HG03159 (cell line): ENCODE data around the gene STK24.

Experiments used
- ATAC-seq: cut with Tn5 transposase; IDR thresholded peaks from one replicate; pipeline ENCODE4 v1.9.1; 2021; ENCODE audit warnings: mild to moderate bottlenecking, moderate library complexity; ENCODE audit not compliant: unreplicated experiment

STK24 gene

DNA sequence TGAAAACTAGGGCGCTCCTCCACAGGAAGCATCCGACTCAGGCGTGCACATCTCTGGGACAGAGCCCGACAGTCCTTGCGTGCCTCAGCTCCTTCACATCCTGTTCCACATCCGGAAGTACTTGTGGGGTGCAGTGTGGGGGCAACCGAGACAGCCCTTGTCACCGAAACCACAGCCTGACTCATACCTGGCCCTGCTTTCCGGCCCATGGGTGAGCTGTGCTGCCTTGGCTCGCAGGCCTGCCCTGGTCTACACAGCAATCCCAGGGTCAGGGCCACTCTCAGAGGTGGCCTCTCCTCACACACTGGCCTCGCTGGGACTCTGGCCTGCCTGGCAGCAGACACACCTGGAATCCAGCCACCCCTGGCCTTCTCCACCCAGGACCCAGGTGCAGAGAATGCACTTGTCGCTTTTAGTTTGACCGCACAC lies 100.4 kb downstream of the STK24 start:
- peak; percentile 95 for ATAC-seq

DNA sequence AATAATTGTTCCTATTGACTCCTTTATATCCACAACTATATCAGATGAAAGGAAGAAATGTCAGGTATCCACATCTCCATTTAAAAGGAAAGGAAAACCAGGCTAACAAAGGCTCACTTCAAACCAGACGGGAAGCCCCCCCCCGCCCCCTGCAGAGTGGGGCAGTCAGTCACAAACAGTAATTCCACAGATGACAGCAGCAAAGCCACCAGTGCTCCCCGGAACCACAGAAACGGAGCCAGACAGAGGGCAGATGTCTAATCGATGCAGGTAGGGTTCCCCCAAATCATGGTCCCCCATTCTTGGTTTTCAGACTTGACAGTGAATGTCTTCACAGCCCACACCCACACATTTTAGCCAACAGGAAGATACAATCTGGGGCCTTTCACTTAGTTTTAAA lies 100.8 kb downstream of the STK24 start:
- ATAC-seq, result peak; percentile 39

DNA sequence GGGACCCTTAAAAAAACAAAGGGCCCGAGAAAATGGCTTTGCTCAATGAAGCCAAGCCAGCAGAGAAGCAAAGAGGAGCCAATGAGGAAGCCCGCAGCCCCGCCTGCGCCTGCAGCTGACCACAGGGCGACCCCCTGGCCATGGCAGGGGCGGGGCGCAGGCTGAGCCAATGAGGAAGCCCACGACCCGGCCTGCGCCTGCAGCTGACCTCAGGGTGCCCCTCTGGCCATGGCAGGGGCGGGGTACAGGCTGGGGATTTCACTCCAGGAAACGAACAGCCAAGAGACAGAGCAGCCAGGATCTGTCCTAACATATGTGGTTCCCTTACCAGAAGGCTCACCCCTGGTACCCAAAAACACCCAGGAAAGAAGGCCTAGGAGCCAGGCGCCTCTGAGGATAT lies 101.4 kb downstream of the STK24 start:
- ATAC-seq, result no peak

DNA sequence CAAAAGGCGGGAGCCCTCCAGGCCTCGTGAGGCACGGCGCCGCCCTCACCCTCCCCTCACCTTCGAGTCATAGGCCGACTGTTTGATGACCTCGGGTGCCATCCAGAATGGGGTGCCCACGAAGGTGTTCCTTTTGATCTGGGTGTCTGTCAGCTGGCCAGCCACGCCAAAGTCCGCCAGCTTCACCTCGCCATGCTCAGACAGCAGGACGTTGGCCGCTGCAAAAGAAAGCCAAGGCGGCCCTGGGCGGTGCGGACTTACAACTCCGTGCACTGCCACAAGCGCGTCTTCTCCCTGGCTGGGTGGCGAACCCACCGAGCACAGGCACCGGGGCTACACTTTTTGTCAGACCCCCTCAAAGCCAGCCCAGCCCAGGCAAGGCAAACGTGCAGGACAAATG lies 102.1 kb downstream of the STK24 start:
- no peak for ATAC-seq

DNA sequence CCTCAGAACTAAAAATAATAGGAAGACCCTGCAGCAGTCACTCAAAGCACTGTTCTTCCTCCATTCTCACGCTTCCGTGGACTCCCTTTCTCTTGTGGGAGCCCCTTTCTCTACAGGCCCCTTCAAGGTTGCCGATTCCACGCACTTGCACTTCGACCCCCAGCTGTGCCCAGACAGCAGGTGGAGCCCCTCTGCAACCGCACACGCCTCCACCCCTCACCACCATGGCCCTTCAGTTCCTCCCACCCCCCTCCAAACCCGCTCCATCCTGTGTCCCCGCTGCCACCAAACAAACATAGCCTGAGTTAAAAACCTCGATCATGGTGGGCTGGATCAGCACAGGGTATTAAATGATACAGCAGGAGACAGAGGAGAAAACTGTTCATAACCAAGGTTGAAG lies 102.6 kb downstream of the STK24 start:
- no peak for ATAC-seq

DNA sequence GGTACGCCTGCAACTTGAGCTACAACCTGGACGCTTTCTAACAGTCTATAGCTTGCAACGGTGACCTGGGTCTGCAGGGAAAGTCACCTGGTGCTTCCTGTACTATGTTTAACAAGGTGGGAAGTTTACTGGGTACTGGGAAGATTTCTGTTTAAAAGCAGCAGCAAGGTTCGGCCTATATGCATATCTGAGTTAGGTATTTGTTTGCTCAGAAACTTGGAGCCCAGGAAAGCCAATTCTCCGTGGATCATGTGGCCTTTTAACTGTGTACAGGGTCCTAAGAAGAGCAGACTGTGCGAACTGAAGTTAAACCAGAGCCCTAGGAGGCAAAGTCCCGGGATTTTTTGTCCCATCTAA lies 103.1 kb downstream of the STK24 start:
- ATAC-seq, result no peak

DNA sequence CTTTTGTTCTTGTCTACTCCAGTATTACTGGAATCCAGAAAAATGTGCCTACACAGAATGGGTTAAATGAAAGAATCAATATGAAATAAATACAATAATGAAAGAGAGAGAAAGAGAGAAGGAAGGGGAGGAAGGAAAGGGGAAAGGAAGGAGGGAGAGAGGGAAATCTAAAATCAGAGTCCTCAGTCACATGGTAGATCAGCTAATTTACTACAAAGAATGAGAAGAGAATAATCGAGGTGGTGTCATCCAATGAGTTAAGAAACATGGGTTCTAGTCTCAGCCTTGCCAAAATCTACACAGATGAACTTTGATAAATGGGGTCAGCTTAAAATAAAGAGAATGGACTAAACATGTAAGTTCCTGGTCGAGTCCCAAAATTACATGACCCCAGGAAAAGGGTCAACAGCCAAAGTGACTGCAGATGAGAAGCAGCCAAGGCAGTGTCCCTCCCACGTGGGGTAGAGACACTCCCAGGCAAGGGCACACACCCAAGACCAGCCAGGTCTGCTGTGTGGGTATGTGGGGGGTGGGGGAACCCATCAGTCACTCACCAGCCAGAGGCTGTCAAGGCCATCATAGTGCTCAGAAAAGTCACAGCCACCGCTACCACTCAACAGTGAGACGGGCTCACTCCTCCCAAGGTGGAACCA lies 103.6 kb downstream of the STK24 start:
- no peak for ATAC-seq

DNA sequence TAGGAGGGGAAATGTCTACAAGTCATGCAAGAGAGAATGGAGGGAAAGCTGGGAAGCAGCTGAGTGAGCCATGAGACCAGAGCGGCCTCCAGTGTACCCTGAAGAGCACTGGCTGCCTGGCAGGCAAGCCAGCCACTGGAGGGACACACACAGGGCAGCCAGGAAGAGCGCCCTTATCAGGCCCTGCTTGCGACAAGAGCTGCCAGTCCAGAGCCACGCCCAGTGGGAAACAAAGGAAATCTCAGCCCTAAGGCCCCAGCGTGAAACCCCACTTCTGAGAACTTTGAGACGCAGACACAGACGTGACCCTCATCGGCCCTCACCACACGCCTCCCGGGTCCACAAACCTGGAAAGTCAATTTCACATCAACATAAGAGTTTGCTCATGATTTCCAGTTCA lies 105.0 kb downstream of the STK24 start:
- no peak for ATAC-seq

DNA sequence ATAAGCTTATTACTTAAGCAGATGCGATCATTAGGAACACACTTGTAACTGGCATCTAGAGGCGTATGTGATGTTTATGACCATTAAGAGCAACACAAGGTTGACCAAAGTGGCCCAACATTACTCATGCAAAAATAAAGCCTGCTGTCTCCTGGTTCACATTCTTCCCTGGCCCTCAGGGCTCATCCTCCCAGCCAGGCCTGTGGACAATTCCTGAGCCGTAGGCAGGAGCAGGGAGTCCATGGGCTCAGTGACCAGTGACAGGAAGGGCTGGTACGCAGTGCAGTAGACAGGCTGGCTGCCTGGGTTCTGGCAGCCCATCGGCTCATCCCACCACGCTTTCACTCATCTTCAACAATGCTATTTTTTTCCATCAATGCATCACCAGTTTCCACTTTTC lies 106.0 kb downstream of the STK24 start:
- ATAC-seq, result no peak

DNA sequence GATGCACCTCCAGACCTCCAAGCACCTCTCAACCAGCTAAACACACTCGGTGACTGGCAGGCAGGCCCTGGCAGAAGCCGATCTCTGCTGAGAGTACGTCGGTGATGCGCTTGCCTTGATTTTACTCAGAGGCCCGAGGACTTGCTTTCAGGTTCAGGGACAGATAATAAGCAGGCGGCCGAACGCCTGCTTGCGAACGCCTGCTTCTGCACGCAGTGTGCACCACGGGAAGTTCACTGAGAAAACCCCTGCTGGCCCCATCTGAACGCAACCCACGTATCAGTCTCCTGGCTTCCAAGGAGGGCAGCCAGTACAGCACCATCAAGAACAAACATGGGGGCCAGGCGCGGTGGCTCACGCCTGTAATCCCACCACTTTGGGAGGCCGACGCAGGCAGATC lies 108.0 kb downstream of the STK24 start:
- no peak for ATAC-seq

DNA sequence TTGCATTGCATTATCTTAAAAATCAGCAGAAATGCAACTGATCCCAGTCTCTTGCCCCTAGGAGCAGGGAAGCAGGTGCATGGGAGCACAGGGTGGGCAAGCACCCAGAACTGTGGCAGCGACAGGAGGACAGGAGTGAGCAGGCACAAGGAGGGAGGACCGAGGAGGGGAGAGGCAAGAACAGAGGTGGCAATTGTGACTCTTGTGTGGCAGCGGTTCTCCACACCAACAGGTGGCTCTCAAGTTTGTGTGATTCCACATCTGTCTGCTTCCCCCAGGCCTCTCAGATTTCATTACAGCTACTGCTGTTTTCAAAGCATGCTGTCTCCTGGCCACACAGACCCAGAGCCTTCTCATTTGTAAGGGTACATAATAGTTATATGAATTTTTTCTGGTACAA lies 108.5 kb downstream of the STK24 start:
- ATAC-seq, result no peak

DNA sequence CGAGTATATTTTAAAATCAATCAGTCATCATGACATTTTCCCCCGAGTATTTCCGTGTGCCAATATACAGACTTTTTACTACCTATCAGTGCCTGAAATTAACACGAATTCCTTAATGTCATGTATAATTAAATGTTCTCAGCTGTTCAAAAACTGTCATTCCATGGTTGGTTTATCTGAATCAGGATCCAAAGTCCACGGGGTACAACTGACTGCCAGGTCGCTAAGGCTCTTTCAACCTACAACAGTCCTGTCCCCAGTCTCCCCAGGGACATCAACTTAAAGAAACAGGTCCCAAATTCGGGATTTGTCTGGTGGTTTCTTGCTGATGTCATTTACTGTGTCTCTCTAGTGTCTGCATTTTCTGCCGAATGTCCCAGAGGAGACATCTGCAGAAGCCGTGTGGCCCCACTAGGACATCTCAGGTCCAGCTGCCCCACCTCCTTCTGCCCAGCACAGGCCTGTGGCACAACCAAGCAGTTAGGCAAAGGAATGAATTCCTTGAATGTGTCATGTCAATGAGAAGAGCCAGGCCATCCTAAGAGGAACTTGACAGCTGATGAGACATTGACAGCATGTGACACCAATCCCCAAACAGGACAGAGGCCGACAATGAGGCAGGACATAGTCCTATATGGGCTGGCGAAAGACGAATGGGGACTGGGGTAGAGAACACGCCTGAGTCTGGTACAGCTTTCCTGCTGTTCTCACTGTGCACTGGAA lies 109.5 kb downstream of the STK24 start:
- no peak for ATAC-seq

DNA sequence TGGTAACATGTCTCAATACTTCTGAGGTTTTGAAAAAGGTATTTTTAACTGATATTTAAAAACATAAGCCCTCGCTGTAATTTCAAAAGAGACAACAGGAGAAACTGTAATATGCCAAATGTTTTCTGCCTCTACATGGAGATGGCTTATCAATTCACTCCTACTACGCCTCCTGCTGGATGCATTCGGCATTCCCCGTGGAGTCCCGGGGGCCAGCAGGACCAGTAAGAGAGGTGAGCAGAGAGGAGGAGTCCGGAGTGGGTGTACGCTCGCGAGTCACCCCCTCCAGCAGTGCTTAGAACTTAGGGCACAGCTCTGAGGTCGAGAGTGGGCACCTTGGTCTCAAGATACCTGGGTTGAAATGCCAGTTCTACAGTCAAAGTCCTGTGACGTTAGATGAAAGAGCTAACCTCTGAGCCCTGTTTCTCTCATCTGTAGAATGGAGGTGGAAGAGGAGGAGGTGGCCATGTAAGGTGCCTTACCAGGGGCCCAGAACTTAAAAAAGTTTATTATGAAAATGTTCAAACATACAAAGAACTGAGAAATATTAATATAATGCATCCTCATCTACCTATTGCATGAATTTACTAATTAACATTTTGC lies 110.2 kb downstream of the STK24 start:
- ATAC-seq, result no peak

DNA sequence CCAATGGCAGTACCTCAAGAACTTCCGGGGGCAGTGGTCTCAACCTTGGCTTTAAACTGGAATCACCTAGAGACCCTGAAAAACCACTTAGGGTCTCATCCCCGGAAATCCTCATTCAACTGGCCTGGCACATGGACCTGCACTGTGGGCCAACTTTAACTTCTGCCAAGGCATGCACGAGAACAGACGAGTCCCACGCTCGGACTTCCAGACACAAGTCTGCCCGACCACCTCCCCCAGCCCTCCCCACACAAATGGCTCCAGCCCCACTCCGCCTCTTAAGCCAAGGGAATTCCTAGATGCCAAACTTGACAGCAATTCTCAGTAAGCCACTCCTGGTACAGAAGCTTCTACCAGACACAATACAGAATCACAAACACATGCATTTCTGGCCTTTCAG lies 114.0 kb downstream of the STK24 start:
- ATAC-seq, result no peak

DNA sequence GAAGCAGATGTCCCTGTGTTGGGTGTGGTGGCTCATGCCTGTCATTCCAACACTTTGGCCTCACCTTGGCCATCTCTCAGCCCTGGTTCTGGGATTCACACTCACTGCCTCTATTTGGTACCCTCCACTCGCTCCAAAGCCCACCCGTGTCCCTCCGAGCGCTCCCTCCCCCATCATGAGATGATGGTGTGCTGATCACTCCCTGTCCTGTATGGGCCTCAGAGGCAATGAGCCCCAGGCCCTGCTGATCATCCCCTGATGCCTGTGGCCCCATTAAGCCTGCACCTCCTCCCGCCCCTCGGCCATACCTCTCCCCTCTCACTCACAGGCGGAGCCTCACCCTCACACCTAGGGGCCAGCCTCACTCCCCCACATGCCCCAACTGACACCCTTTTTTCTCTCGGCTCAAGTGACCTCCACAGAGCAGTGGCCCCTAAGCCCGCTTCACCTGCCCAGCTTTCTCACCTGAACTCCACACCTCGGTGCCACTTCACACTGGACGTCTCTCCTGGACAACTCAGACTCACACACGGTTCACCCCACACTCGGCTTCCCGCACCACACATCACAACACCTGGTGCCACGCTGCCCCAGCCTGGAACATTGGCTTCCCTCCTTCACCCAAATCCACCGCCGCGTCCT lies 114.5 kb downstream of the STK24 start:
- ATAC-seq, result no peak

DNA sequence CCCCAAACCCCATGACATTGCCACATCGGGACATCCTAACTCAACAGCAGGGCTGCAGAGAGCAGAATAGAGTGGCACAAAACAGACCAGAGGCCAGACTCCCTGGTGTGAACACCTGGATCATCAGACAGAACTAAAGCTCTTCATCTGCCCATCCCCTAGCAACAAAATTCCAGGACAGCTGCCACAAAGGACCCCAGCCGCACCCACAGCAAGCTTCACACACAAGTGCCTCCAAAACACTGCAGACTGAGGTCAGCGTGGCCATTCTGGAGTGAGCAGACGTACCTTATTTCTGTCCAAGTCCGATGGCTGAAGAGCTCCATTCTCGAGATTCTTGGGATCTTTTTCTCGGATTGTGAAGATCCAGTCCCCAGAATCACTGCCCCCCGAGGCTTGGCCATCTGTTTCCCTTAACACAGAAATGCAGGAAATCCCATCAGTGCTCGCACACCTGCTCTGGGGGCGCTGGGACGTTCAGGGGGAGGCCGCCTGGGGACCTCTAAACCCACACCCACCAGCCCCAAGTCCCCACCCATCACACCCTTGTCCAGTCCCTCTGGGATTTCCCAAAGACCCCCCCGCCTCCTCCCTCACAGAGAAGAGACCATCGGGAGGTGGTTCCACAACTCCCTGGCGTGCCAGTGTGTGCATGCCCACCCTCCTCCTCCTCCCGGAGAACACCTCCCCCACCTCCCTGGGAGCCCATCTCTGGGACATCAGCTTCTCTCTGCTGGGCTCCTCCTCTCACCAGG lies 115.2 kb downstream of the STK24 start:
- no peak for ATAC-seq

DNA sequence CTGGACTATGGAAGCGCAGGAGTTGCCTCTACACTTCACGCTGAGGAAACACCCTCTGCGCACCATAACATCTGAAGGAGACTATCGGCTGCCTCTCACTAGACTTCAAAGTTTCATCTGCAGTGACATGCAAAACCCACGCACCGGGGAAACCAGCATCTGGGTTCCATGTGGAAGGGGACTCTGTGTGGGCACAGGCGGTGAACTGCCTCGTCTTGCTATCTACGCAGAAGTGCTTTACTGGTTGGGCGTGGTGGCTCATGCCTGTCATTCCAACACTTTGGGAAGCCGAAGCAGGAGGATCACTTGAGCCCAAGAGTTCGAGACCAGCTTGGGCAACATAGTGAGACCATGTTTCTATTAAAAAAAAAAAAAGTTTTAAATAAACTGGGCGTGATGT lies 116.4 kb downstream of the STK24 start:
- no peak for ATAC-seq

DNA sequence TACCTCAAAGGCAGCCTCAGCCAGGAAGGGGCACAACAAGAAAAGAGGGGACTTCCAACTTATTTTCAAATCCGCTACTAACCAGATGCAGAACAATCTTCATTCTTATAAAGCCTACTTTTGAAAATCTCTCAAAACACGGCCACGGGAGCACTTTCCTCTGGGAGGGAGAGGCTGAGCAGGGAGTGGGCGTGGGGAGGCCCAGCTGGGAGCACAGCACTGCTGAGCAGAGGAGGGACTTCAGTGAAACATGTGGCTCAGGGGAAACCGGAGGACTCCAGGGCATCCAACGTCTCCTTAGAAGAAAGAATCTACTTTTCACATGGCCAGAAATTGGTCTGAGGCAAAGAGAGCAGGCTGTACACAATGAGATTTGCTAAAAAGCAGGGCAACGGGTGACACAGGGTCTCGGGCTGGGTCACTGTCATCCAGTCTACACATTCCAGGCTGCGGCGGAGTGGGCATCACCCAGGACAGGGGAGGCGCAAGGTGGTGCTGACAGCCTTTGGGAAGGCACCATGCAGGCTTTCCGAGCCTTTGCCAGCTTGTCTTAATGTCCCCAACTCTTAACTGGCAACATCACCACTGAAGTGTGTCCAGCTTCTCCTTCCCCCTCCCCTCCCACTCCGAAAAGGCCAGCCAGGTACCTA lies 117.1 kb downstream of the STK24 start:
- no peak for ATAC-seq

DNA sequence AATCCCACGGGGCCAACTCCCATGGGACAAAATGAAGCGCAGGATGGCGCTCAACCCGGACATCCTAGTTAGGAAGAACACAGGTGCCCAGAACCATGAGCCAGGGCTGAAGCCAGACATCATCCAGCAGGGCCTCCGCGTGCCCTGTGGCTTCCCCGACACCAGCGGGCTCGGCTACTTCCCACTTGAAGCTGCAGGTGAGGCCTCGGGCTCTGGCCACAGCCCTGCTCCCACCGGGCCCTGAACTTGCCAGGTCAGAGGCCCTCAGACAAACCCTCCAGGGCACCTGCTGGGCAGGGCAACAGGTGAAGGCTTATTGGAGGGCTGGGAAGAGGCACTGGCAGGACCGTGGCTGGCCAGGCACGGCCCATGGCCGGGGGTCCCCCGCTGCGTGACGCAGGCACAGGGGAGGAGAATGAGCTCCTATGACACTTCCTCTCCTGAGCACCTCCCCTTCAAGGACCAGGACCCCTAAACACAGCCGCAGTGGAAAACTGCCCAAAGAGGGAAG lies 117.7 kb downstream of the STK24 start:
- ATAC-seq, result no peak

DNA sequence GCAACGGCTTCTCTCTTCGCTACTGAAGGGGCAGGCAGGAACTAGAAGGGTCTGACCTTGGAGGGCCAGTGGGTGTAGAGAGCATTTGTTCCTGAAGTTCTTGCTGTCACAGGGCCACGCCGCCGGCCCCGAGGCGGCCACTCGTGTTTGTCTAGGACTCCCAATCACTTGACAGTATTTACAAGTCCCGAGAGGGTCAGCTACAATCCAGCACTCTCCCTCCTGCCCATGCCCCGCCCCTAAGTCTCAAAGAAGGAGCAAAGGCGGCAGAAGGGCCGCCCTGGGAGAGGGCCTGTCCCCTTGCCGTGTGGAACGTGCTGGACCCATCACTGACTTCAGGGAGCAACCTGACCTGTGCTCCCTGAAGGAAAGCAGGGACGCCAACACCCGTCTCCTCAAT lies 118.5 kb downstream of the STK24 start:
- ATAC-seq, result no peak

DNA sequence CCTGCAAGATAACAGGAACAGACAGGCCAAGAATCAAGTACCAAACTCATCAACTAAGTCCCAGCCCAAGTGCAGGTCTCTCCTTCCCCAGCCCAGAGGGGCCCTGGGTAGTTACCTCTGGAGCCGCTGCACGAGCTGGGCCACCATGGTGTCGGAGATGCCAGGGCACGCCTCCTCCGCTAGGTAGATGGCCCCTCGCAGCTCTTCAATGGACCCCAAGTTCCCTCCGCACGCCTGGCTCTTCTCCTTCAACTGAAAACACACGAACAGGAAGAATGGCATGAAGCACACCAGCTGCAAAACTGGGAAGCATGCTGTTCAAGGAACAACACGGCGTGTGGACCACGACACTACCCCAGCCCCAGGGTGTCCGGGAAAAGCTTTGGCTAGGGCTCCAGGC lies 119.9 kb downstream of the STK24 start:
- no peak for ATAC-seq
